Endothelial cell of umbilical vein (primary cell): Measurements from ENCODE around the gene CHRNA3.

Source experiments
- CTCF ChIP-seq, 2 donors: IDR thresholded peaks; 1 replicate in 1 of 2; 2 replicates in 1 of 2; pipeline ENCODE4 v1.5.1; 2011; ENCODE audit warnings: low read length in 2 of 2, mild to moderate bottlenecking in 2 of 2, moderate library complexity in 2 of 2, control low read depth in 1 of 2, inconsistent platforms in 1 of 2, low read depth in 1 of 2; ENCODE audit not compliant: insufficient read depth in 1 of 2; ENCODE audit errors: extremely low read depth in 1 of 2
- EZH2 ChIP-seq: IDR thresholded peaks from 2 replicates; pipeline ENCODE4 v1.6.1; 2012; ENCODE audit warnings: borderline replicate concordance, low read depth, mild to moderate bottlenecking, moderate library complexity, low read length, inconsistent platforms; ENCODE audit not compliant: severe bottlenecking
- FOS ChIP-seq: IDR thresholded peaks from 2 replicates; pipeline ENCODE4 v1.6.1; 2011; ENCODE audit warnings: mild to moderate bottlenecking, low read length, moderate library complexity, borderline replicate concordance; ENCODE audit not compliant: insufficient read depth
- JUN ChIP-seq: IDR thresholded peaks from 2 replicates; pipeline ENCODE4 v1.6.1; 2011; ENCODE audit warnings: borderline replicate concordance, low read depth; ENCODE audit not compliant: insufficient read length, insufficient read depth
- MAX ChIP-seq: IDR thresholded peaks from 2 replicates; pipeline ENCODE4 v1.6.1; 2011; ENCODE audit not compliant: insufficient read depth, insufficient read length
- MYC ChIP-seq: IDR thresholded peaks from one replicate; pipeline ENCODE4 v1.6.1; 2011; ENCODE audit warnings: mild to moderate bottlenecking, low read depth, low read length
- POLR2A ChIP-seq: IDR thresholded peaks from 2 replicates; pipeline ENCODE4 v1.6.1; 2012; ENCODE audit warnings: low read depth, mild to moderate bottlenecking, control low read depth, low read length
- POLR2AphosphoS5 ChIP-seq: IDR thresholded peaks from 2 replicates; pipeline ENCODE4 v1.6.1; 2012; ENCODE audit warnings: low read depth, mild to moderate bottlenecking, control low read depth, low read length, moderate library complexity; ENCODE audit not compliant: insufficient read depth

GRCh38 chr15:78651007-78651406 is 30.2 kb upstream of the CHRNA3 start:
- TF ChIP-seq CTCF (IDR thresholded peaks at IDR 0.05; ENCODE audit: extremely low read depth in 1 of 2, insufficient read depth in 1 of 2, low read depth in 1 of 2, low read length in 2 of 2) (no peak), EZH2 (no peak), POLR2AphosphoS5 (no peak), FOS (no peak), POLR2A (no peak), JUN (no peak), MAX (no peak), MYC (no peak)
